MV-4-11 (cell line): Measurements from ENCODE around the gene NUP93.

Experiments used
- DNase-seq: peaks from one replicate; lab custom pipeline; 2025; lab: John Stamatoyannopoulos, UW

Gene NUP93

DNA sequence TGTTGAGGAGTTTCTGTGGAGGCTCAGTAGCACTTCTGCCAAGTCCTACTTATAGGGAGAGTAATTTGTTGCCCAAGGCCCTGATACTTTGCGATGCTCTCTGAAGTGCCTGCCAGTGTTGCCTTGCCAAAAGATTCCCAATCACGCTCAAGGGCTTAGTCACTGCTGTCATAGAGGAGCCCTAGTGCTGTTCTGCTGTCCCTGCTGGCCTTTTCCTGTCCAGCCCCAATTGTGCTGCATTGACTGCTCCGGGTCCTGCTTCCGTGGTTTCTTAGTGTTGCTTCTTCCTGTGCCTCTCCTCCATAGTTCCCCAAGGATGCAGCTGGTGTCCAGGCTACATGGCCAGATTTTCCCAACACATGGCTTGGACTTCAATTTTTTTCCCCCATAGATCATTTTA lies 13.9 kb downstream of the NUP93 start:
- DNase-seq: no peak

DNA sequence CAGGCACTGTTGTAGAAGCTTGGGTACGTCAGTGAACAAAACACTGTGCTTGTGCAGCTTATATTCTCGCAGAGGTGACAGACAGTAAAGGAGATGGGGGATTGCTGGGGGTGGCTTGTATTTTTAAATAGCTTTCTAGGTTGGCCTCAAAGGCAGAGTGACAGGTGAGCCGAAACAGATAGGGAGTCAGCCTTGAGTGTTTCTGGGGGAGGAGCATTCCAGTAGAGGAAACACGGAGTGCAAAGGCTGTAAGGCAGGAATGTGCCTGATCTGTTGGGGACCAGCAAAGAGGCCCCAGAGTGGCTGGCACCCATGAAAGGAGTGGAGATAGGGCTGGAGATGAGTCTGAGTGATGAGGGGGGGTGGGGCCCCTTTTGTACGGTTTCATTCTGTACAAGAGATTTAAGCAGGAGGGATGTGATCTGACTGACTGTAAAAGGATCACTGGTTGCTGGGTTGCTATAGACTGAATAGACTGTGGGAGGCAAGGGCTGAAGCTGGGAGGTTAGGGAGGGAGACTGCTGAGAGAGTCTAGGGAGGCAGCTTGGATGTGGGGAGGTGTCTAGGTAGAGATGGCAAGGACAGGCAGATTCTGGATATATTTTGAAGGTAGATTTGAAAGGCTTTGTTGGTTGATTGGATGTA lies 15.2 kb downstream of the NUP93 start:
- DNase-seq: no peak

DNA sequence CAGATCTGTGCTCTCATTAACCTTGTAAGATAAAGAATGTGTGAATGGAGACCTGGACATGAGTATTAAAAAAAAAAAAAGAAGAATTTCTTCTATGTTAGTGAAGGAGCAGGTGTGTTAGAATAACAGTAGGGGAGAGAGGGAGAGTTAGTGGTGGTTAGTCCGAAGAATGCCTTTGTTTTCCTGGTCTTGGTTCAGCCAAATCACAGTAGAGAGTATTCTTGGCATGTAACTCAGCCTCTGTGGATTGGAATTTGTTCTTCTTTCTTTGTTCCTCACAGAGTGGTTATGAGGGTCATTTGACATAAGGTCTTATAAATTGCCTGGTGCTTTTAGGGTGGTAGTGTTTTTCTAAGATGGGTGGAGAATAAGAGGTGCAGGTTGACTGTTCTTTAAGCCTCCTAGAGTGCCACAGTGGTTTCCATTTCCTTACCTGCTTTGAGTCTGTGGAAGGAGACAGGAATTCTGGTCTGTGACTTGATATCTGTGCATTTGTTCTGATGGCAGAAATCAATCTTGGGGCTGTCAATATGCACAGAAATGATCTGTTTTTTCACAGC lies 17.6 kb downstream of the NUP93 start:
- DNase-seq: no peak

DNA sequence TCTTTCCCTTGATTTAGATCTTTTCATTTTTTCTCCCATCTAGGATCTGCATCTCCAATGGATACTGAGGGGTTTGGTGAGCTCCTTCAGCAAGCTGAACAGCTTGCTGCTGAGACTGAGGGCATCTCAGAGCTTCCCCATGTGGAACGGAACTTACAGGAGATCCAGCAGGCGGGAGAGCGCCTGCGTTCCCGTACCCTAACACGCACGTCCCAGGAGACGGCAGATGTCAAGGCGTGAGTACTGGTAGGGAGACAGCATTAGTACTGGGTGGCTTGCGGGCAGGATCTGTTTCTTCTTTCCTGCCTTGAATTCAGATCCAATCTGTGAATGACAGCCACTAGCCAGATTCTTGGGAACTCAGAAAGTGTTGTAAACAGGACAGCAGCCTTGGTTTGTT lies 18.3 kb downstream of the NUP93 start:
- DNase-seq: no peak

DNA sequence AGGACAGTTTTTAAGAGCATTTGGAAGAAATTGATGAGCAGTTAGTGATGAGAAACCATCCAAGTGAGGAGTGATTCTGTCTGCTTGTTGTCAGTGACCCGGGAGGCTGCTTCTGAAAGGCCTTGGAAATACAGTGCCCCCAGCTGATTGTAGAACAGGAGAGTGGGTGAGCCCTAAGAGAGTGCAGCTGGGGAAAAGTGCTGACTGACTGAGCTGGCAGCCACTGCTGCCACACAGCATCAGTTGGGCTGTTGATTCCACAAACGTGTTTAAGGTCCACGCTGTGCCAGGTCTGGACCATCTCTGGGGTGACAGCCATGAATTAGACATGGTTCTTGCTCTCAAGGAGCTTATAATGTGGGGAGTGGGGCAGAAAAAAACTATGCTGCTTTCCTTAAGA lies 18.9 kb downstream of the NUP93 start:
- no peak for DNase-seq

DNA sequence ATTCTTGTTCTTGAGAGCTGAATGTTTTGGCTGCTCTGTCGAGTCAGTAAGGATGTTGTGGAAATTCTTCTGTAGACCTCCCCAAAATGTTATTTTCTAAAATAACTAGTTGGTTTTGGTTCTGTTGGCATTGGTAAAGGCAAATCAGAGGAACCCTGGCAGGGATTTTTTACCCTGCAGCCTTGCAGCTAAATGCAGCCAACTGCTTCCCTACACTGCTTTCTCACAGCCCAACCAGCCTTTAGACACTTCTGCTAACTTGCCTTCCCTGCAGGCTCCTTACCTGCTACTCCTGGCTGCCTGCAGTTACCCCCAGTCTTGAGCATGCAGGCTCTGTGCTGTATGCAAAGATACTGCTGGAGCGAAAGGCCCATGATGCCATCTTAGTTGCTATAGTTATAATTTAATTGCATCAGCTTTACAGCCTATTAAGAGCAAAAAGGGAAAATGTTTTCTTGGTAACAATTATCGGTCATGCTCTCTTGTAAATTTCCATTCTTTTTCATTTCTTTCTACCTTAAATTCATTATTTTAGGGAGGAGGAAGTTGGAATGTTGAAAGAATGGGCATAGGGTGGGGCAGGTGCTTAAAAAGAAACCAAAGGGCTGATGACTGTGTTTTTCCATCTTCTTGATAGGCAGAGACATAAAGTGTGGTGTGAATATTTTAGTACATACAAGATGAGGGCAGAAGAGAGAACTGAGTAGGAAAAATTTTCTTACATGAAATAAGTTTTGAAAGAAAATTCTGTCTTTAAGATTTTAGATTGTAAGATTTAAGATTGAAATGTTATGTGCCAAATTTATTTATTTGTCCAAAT lies 20.0 kb downstream of the NUP93 start:
- DNase-seq: peak; percentile 7

DNA sequence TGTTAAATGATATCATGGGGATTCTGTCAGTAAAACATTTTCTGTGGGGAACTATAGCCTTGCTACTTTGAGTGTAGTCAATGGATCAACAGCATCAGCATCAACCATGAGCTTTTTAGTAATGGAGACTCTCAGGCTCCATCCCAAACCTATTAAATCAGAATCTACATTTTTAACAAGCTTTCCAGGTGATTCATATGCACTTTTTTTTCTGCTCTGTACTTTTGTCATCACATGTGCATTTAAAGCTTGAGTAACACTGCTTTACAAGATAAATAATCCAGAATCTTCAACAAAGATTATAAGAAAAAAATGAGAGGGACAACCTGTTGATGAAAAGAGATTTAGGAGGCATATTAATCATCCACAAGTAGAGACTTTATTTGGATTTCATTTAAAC lies 23.5 kb downstream of the NUP93 start:
- no peak for DNase-seq

DNA sequence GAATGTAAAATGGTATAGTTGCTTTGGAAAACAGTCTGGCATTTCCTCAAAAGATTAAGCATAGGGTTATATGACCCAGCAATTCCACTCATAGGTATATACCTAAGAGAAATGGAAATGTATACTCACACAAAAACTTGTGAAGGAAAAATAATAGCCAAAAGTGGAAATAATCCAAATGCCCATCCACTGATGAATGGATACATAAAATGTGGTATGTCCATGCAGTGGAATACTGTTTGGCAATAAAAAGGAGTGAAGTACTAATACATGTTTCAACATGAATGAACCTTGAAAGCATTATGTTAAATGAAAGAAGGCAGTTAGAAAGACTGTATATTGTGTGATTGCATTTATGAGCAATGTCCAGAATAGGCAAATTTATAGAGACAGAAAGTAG lies 25.1 kb downstream of the NUP93 start:
- no peak for DNase-seq

DNA sequence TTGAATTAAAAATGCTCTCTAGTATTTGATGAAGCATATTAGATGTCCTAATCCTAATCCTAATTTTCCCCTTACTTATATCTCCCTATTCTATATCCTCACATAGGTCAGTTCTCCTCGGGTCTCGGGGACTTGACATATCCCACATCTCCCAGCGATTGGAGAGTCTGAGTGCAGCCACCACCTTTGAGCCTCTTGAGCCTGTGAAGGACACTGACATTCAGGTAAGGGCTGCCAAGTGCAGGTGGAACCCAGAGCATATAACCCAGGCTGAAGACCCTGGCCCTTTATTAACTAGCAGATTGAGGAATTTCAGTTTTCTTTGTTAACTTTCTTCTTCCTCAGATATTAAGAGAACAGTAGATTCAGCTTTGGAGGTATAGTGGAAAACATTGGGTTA lies 28.5 kb downstream of the NUP93 start:
- DNase-seq: no peak

DNA sequence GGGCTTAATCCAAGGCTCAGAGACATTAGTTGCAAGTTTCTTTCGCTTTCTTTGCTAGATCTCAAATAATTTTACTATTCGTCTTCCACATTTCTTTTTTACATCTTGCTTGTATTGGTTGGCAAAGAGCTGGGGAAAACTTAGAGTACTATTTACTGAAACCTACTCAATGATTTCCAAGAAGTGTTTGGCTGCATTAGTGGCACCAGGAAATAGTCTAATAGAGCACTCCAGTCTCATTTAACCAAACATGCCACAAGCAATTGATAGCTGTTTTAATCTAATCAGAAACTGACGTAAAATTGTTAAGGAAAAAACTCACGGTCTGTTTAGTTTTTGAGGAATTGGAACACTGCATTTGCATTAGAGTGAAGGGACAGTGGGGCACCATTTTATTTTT lies 29.0 kb downstream of the NUP93 start:
- DNase-seq: no peak

DNA sequence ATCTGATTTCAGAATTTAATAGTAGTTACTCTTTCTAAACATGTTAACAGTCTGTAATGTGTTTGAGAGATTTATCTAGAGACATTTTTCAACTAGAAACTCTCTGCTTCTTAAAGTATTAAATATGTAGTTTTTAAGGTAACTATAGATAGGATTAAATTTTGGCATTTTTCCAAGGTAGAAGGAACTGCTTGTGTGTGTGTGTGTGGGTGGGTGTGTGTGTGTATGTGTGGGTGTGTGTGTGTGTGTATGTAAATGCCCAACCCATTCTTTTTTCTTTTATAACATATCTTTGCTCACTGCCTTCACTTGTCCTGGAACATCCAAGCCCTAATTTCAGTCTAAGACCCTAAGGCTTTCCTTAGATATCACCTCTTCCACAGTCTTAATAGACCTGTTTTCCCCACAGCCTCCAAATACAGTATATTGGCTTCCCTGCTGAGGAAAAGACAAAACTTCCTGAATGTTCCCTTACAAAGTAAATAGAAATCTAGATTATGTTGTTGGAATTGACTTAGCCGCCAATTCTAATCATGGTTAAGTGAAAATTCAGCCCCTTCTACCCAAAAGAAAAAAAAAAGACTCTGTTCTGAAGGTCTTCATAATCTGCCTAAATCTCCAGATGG lies 33.5 kb downstream of the NUP93 start:
- no peak for DNase-seq

DNA sequence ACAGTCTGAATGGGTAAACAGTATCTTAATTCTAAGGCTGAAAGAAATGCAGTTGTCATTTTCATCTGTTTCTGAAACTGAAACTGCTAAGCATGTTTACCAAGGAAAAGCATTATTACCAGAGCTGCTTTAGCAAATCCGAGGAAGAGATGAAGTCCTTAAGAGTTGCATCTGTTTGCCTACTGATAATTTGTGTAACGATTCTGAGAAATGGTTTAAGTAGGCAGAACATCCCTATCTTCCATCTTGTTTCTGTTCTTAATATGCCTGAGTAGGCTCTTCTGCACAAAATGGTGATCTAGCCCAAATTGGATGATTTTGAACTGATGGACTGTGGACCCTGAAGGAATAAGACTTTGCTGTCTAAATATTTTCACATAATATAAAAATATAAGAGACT lies 34.9 kb downstream of the NUP93 start:
- no peak for DNase-seq

DNA sequence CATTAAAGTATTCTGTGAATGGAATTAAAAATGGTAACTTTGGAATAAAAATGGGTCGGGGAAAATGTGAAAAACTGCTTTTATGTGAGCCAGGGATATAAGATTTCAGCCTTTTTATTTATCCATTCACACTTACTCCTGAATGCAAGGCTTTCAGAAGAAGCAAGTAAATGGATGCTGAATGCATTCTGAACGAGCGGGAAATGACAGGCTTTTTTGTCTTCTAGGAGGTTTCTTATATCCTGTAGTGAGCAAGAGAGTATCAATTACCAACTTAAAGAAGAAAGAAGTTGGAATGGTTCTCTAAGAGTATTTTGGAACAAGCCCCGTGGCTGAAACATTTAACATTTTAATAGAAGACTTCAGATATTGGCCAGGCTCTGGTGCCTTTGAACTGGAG lies 36.0 kb downstream of the NUP93 start:
- no peak for DNase-seq

DNA sequence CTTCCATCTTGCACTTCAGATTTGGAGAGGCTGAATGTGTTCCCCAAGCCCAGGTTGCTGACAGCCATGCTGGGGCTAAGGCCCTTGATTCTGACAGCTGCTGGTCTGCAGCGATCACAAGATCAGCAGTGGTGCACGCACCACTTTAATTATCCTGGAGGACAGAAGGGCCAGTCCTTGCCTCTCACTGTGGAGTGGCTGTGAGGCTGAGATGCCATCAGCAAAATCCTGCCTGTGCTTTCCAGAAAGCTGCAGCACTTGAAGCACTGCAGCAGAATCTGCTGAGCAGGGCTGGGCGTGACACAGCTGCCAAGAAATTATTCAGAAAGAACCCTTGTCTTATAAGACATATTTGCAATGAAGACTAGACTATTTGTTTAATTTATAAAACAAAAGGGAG lies 37.1 kb downstream of the NUP93 start:
- no peak for DNase-seq

DNA sequence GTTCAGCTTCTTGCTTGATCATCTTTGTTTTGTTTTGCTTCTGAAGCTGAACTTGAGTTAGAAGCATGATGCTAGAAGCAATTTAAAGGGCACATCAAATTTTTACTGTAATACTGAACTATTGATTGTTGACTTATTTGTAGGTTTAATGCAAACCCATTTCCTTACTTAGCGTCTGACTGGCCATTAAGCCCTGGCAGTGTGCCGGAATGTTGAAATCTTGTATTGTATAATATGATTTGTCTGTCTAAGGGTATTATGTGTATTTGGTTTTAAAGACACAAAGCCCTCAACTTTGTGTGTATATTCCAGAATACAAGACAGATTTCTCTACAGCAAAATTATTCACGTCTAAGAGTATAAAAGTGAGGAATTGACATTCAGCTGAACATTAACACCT lies 39.7 kb downstream of the NUP93 start:
- DNase-seq: no peak

DNA sequence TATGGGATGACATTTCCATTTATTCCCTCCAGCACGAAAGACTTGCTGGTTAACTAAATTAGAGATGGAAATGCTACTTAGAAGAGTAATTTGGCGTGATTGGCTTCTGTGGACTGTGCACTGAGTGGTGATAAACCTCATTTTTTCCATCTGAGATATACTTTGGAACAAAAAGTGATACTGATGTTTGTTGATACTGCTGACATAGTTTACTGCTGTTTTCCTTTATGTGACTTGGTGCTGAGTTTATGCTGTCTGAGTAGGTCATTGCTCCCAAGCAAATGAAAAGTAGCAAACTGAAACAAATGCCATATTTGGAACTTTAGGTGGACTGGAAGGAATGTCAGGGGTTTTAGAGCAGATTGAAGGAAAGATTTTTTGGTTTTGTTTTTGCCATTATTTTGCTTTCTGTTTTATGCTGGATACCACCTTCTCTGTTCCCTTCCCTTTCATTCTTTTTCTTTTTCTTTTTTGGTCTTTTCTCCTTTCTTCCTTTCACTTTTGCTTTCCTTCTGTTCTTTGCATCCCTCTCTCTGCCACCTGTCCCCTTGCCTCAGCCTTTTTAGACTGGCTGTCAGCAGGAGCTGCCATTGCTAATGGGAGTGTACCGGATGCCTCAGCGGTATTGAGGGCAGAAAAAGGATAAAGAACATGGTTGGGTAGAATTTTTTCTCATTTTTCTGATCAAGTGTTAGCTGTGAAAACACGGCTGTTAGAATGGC lies 41.8 kb downstream of the NUP93 start:
- DNase-seq: no peak

DNA sequence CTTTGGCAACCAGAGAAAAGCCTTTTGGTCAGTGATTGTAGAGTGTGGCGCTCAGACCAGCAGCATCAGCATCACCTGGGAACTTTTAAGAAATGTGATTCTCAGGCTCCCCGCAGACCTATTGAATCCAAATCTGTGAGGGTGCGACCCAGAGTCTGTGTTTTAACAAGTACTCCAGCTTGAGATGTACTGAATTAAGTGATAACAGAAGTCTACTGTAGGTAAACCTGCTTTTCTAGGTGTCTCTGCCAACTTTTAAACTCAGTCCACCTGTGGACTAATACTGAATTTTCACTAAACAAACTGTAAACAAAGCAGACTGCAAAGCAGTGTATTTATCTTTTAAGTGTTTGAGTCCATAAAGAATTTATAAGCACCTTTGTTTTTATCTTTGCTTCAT lies 43.6 kb downstream of the NUP93 start:
- no peak for DNase-seq

DNA sequence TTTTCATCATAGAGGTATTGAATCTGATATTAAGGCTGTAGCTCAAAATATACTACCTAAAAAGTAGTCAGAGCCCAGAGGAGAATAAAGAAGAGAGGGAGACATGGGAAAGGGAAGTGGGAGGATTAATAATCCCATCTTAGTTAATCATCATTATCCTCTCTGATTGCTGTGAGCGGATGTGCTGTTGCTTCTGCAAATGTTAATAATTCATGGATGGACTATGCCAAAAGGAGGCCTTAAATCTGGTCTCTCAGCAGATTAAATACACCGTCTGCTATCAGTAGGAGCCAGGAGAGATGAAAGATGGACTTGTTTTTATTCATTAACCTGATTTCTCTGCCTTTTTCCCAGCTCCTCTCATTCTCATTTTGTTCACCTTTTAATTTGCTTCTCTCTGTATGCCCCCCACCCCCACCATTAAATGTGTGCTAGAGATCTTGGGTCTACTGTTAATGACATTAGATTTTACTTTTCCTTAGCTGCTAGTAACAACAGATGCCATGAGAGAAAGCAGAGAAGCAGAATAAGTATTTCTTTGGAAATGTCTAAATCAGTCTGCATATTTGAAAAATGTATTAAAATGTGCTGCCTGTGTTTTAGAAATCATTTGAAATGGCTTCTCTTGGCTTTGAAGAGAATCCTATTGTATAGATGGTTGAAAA lies 44.2 kb downstream of the NUP93 start:
- no peak for DNase-seq

DNA sequence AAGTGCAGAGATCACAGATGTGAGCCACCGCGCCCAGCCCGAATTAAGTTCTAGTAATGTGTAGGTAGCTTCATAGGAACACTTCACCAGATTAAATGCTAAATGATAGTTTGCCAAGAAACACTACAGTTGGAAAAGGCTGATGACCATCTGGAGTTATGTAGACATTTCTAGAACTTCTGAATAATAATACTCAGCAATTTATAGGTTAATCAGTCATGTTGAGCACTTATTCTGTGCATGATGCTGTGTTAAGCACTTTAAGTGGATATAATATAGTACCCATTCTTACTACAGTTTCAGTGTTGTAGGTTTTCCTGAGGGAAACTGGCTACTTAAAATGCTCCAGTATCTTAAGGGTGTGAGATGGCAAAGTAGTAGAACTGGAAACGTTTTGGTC lies 45.2 kb downstream of the NUP93 start:
- DNase-seq: no peak

DNA sequence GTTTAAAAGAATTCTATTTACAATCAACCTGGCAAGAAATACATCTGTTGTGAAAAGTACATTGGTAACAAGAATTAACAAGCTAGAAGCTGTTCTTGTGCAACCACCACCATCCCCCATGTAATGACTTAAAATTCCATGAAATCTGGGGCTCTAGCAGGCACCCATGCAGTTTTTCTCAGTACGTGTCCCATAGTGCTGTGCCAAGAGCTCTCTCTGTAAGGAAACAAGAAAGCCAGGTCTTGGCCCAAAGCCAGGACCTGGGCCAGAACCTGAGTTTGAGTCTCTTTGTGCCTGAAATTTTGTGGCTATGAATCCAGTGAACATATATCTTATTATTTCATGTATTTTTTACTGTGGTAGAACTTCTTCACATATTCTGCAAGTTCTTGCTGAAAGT lies 46.6 kb downstream of the NUP93 start:
- no peak for DNase-seq

DNA sequence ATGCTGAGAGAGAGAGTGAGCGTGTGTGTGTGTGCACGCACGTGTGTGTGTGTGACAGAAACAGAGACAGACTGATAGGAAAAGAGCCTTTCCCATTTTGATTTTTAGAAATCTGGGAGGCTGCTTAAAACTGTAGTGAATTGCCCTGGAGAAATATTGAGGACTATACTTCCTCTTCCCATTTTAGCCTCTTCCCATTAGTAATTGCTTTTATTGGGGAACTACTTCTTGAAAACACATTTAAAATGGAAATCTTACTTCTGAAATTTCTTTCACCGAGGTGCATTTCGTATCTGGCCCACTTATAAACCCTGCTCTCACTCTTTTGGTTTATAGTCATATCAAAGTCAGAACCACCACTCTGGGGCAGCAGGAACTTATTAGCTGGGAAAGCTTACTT lies 47.1 kb downstream of the NUP93 start:
- DNase-seq: no peak

DNA sequence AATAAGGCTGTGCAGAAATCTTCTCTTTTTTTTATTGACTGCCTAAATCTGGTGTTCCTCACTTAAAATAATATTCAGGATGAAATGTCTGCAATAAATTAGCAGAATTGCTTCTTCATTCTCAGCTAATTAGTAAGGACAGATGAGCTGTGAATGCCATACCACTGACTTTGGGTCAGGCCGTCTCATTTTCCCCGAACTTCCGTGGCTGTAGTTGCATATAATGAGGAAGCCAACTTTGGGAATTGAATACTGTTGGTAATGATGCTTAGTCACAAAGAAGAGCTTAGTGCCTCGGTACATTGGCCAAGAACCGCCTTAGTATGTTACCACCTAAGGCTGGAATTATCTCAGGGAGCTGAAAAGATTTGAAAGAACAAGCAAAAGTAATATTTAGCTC lies 47.6 kb downstream of the NUP93 start:
- no peak for DNase-seq
